ENCODE data around the gene VSTM2B. TPM values are rescaled to one million over a fixed set of nuclear protein-coding genes. Genes with fewer than 3 reads are reported as not detected.

Gene VSTM2B
- total and polyA plus RNA-seq, 2 of the 4 experiments (the other 2 are of a cell fraction), result not detected

DNA sequence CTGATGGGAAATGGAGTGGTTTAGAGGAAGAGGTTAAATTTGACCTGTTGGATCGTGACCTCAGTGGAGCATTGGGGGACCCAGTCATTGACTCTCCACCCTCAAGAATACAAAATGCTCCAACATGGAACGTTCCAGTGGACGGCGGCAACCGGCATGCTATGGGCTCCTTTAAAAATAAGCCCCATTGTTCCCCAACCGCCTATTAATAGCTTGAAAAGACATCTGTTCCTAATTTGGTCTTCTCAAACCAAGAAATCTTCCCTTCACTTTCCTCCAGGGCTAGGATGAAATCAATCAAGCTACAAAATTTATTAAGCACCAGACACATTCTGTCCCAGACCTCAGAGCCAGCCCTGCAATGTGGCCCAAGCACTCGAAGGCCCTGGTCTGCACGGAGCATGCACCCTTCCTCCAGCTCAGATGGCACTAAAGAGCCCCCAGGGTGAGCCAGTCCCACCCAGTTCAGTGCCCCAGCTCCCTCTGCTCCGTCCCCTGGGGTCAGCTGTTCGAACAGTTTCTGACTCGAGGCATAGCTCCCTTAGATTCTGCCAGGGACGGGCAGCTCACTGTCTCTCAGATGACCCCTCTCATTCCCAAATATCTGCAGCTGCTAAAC lies 22.5 kb upstream of the VSTM2B start:
- Histone ChIP-seq H4K8ac (ENCODE audit: low read depth in 2 of 2, low read length in 2 of 2) (no peak overlapping the region), H3K4me3 (ENCODE audit: insufficient read depth, low read depth, low read length) (no peak overlapping the region), H2BK120ac (ENCODE audit: low read depth, low read length) (no peak overlapping the region), H3K9ac (ENCODE audit: low read depth, low read length) (no peak overlapping the region), H3K9me3 (ENCODE audit: control insufficient read depth, insufficient read depth, low read length) (peaks cover 5% of the 10 kb centered on the region; the same call in 1 of the 2 replicates), H3K27ac (ENCODE audit: insufficient read depth, low read length) (no peak overlapping the region), H4K5ac (ENCODE audit: low read depth, low read length) (no peak overlapping the region), H2AK9ac (replicated peaks; ENCODE audit: low read depth, low read length, poor library complexity) (no peak overlapping the region), H3K18ac (ENCODE audit: low read depth, low read length) (no peak overlapping the region), H3K14ac (replicated peaks; ENCODE audit: low read depth, low read length) (no peak overlapping the region), H3K23ac (ENCODE audit: low read depth, low read length) (no peak overlapping the region), H2BK5ac (ENCODE audit: low read depth, low read length, poor library complexity, severe bottlenecking) (no peak overlapping the region), H3K79me1 (ENCODE audit: low read depth in 1 of 2, low read length in 2 of 2) (no peaks in the 10 kb centered on the region), H4K20me1 (ENCODE audit: insufficient read depth, low read length) (no peaks in the 10 kb centered on the region), H3K4me1 (ENCODE audit: control insufficient read depth, insufficient read depth, low read length) (no peaks in the 10 kb centered on the region), H2BK20ac (ENCODE audit: low read depth, low read length) (no peak overlapping the region), H3K4me2 (ENCODE audit: low read depth, low read length) (no peak overlapping the region), H3K27me3 (ENCODE audit: control insufficient read depth, insufficient read depth, low read length) (no peaks in the 10 kb centered on the region), H2BK15ac (ENCODE audit: low read depth, low read length) (no peak overlapping the region), H3K36me3 (ENCODE audit: control insufficient read depth, insufficient read depth, low read length) (no peaks in the 10 kb centered on the region), H3K4ac (ENCODE audit: low read depth, low read length) (no peak overlapping the region), H2AFZ (replicated peaks; ENCODE audit: low read length, poor library complexity) (no peak overlapping the region), H4K91ac (ENCODE audit: insufficient read depth, low read depth, low read length) (no peak overlapping the region), H3K56ac (ENCODE audit: extremely low read depth, insufficient read depth, low read length) (no peak overlapping the region), H2AK5ac (ENCODE audit: low read depth, low read length) (no peak overlapping the region), H3K9me1 (ENCODE audit: insufficient read depth, low read length) (no peaks in the 10 kb centered on the region)
- intact Hi-C loops (cut with micrococcal nuclease), result no loop called here
- BruUV-seq (replicated peaks), result no TSS peak
- ATAC-seq (ENCODE audit: low read depth) (no peak), DNase-seq (no peak)
- in situ Hi-C loops (cut with MboI; ENCODE audit: low sequenced_read_pairs), result no loop called here
- dilution Hi-C loops (cut with HindIII; ENCODE audit: low sequenced_read_pairs, unreplicated experiment), result no loop called here
- 47% methylated on average over 4 of the region's 12 CpGs; no CpG with 5 or more reads in 1 of the 2 experiments for WGBS, 2 experiments (ENCODE audit: extremely low coverage in 2 of 2, insufficient read length in 1 of 2)
- TF ChIP-seq MAZ (IDR thresholded peaks at IDR 0.05; ENCODE audit: borderline replicate concordance, low read depth, low read length) (no peak), SMC3 (IDR thresholded peaks at IDR 0.05; ENCODE audit: low read depth, low read length) (no peak), CHD1 (IDR thresholded peaks at IDR 0.05; ENCODE audit: low read depth, low read length) (no peak), NFE2L2 (IDR thresholded peaks at IDR 0.05; ENCODE audit: low read depth, low read length) (no peak), MAFK (IDR thresholded peaks at IDR 0.05; ENCODE audit: low read depth, low read length) (no peak), CEBPB (IDR thresholded peaks at IDR 0.05; ENCODE audit: low read depth, low read length) (no peak), POLR2A (IDR thresholded peaks at IDR 0.05; ENCODE audit: low read depth, low read length) (no peak), RAD21 (IDR thresholded peaks at IDR 0.05; ENCODE audit: low read length) (no peak)
- TF ChIP-seq, protein P1, sequence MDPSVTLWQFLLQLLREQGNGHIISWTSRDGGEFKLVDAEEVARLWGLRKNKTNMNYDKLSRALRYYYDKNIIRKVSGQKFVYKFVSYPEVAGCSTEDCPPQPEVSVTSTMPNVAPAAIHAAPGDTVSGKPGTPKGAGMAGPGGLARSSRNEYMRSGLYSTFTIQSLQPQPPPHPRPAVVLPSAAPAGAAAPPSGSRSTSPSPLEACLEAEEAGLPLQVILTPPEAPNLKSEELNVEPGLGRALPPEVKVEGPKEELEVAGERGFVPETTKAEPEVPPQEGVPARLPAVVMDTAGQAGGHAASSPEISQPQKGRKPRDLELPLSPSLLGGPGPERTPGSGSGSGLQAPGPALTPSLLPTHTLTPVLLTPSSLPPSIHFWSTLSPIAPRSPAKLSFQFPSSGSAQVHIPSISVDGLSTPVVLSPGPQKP (IDR thresholded peaks at IDR 0.05; ENCODE audit: borderline replicate concordance, low read depth, low read length), result no peak
- TF ChIP-seq, protein P2, sequence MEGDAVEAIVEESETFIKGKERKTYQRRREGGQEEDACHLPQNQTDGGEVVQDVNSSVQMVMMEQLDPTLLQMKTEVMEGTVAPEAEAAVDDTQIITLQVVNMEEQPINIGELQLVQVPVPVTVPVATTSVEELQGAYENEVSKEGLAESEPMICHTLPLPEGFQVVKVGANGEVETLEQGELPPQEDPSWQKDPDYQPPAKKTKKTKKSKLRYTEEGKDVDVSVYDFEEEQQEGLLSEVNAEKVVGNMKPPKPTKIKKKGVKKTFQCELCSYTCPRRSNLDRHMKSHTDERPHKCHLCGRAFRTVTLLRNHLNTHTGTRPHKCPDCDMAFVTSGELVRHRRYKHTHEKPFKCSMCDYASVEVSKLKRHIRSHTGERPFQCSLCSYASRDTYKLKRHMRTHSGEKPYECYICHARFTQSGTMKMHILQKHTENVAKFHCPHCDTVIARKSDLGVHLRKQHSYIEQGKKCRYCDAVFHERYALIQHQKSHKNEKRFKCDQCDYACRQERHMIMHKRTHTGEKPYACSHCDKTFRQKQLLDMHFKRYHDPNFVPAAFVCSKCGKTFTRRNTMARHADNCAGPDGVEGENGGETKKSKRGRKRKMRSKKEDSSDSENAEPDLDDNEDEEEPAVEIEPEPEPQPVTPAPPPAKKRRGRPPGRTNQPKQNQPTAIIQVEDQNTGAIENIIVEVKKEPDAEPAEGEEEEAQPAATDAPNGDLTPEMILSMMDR (conservative IDR thresholded peaks at IDR 0.05; ENCODE audit: low read depth, low read length), result no peak
- ChIA-PET CTCF (no interaction called here), POLR2A (ENCODE audit: unreplicated experiment) (no interaction called here)

Data from IMR-90 (cell line).